Mesendoderm (in vitro differentiated cells): ENCODE measurements around the gene CMTM7.

ENCODE experiments used
- DNase-seq: peaks from one replicate; pipeline ENCODE4 v3.0.0; 2013
- H2AK5ac ChIP-seq: 2 replicates; pipeline ENCODE4 v1.6.1; 2013; ENCODE audit warnings: low read length, inconsistent platforms
- H2BK120ac ChIP-seq: 2 replicates; pipeline ENCODE4 v1.6.1; 2013; ENCODE audit warnings: low read depth, mild to moderate bottlenecking, low read length, moderate library complexity, mixed read lengths
- H2BK15ac ChIP-seq: replicated peaks from 2 replicates; pipeline ENCODE4 v1.6.1; 2013; ENCODE audit warnings: low read depth, mild to moderate bottlenecking, moderate library complexity
- H2BK5ac ChIP-seq: 2 replicates; pipeline ENCODE4 v1.6.1; 2013; ENCODE audit warnings: low read length, inconsistent platforms
- H3K18ac ChIP-seq: 2 replicates; pipeline ENCODE4 v1.6.1; 2013; ENCODE audit warnings: mild to moderate bottlenecking, low read length, mixed read lengths
- H3K23ac ChIP-seq: one replicate; pipeline ENCODE4 v1.6.1; 2013; ENCODE audit warnings: low read length
- H3K27ac ChIP-seq: 2 replicates; pipeline ENCODE4 v1.5.1; 2013; ENCODE audit warnings: low read depth, mild to moderate bottlenecking, inconsistent platforms, low read length, moderate library complexity
- H3K27me3 ChIP-seq: 2 replicates; pipeline ENCODE4 v1.6.1; 2013; ENCODE audit warnings: low read length, control low read depth, mild to moderate bottlenecking, inconsistent platforms; ENCODE audit not compliant: insufficient read depth, poor library complexity
- H3K36me3 ChIP-seq: 2 replicates; pipeline ENCODE4 v1.6.1; 2013; ENCODE audit warnings: low read length, inconsistent platforms; ENCODE audit not compliant: control insufficient read depth, insufficient read depth
- H3K4ac ChIP-seq: one replicate; pipeline ENCODE4 v1.6.1; 2013; ENCODE audit warnings: low read depth, mild to moderate bottlenecking, low read length, moderate library complexity
- H3K4me1 ChIP-seq: 2 replicates; pipeline ENCODE4 v1.6.1; 2013; ENCODE audit warnings: low read depth, low read length, inconsistent platforms; ENCODE audit not compliant: control insufficient read depth
- H3K4me2 ChIP-seq: 2 replicates; pipeline ENCODE4 v1.6.1; 2013; ENCODE audit warnings: low read length
- H3K4me3 ChIP-seq: 2 replicates; pipeline ENCODE4 v1.5.1; 2013; ENCODE audit warnings: mild to moderate bottlenecking, low read length
- H3K56ac ChIP-seq: one replicate; pipeline ENCODE4 v1.6.1; 2013; ENCODE audit warnings: low read length
- H3K79me1 ChIP-seq: 2 replicates; pipeline ENCODE4 v1.6.1; 2013; ENCODE audit warnings: low read length, inconsistent platforms
- H3K79me2 ChIP-seq: 2 replicates; pipeline ENCODE4 v1.6.1; 2013; ENCODE audit warnings: mild to moderate bottlenecking, low read length; ENCODE audit not compliant: control insufficient read depth, insufficient read depth
- H3K9ac ChIP-seq: 2 replicates; pipeline ENCODE4 v1.6.1; 2013; ENCODE audit warnings: low read length, inconsistent platforms
- H4K5ac ChIP-seq: one replicate; pipeline ENCODE4 v1.6.1; 2013; ENCODE audit warnings: low read length
- H4K8ac ChIP-seq: one replicate; pipeline ENCODE4 v1.6.1; 2013; ENCODE audit warnings: low read depth, mild to moderate bottlenecking, control low read depth, low read length, moderate library complexity
- WGBS: extraction: QIAGEN DNeasy Blood & Tissue Kit; methylation state at CpG from one replicate; pipeline ENCODE4 v1.1.7; 2013; ENCODE audit warnings: low lambda C conversion rate, missing lambda C conversion rate; ENCODE audit not compliant: insufficient coverage; ENCODE audit errors: extremely low coverage; 5-methylcytosine and 5-hydroxymethylcytosine counted together

CMTM7 gene

DNA sequence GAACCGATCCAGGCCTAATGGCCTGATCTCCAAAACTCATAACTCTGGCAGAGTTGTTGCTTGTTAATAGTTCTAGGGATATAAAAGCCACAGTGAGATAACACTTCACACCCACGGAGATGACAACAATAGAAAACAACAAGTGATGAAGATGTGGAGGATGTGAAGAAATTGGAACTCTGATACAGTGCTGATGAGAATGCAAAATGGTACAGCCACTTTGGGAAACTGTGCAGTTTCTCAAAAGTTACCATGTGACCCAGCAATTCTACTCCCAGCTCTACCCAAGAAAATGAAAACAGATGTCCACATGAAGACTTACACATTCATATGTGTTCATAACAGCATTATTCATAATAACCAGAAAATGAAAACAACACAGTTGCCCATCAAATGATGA is 3.8 kb downstream of the CMTM7 start:
- Histone ChIP-seq H2BK15ac (no peak overlapping the region), H2BK120ac (no peak overlapping the region), H3K79me1 (peaks cover 6% of the 10 kb centered on the region), H3K56ac (no peak overlapping the region), H3K18ac (no peak overlapping the region), H2BK5ac (no peak overlapping the region), H3K9ac (no peak overlapping the region), H4K5ac (no peak overlapping the region), H3K23ac (no peak overlapping the region), H2AK5ac (no peak overlapping the region), H3K4me1 (peaks cover 4% of the 10 kb centered on the region), H3K4ac (no peak overlapping the region), H3K27me3 (no peaks in the 10 kb centered on the region), H3K4me3 (no peak overlapping the region), H4K8ac (no peak overlapping the region), H3K79me2 (peaks cover 33% of the 10 kb centered on the region), H3K4me2 (no peak overlapping the region), H3K36me3 (no peaks in the 10 kb centered on the region), H3K27ac (no peak overlapping the region)
- no CpG with 5 or more reads among the region's 2 CpGs for WGBS
- DNase-seq = no peak

- H3K4ac ChIP-seq = no peak overlapping the region
- H3K9ac ChIP-seq = no peak overlapping the region
- no peak for DNase-seq
- no peaks in the 10 kb centered on the region for H3K36me3 ChIP-seq
- peaks cover 7% of the 10 kb centered on the region for H3K79me1 ChIP-seq
- H4K5ac ChIP-seq = no peak overlapping the region
- no peak overlapping the region for H2BK5ac ChIP-seq
- no peak overlapping the region for H3K27ac ChIP-seq
- no CpG with 5 or more reads among the region's 2 CpGs for WGBS
- H3K79me2 ChIP-seq = peaks cover 33% of the 10 kb centered on the region
- H3K27me3 ChIP-seq = no peaks in the 10 kb centered on the region
- H3K56ac ChIP-seq = no peak overlapping the region
- H3K4me3 ChIP-seq = no peak overlapping the region
- H3K23ac ChIP-seq = no peak overlapping the region
- no peak overlapping the region for H2BK120ac ChIP-seq
- no peak overlapping the region for H3K4me2 ChIP-seq
- H3K4me1 ChIP-seq = peaks cover 6% of the 10 kb centered on the region
- no peak overlapping the region for H3K18ac ChIP-seq
- H2BK15ac ChIP-seq = no peak overlapping the region
- H2AK5ac ChIP-seq = no peak overlapping the region
- no peak overlapping the region for H4K8ac ChIP-seq
Measured at GRCh38 chr3:32397941-32398340, 6.3 kb downstream of the CMTM7 start.

GRCh38 chr3:32398531-32398930 is 6.9 kb downstream of the CMTM7 start:
- H3K4me1 ChIP-seq = peaks cover 6% of the 10 kb centered on the region
- peak overlapping the region; percentile 42 for H3K56ac ChIP-seq
- H3K18ac ChIP-seq = no peak overlapping the region
- H2AK5ac ChIP-seq = no peak overlapping the region
- H2BK120ac ChIP-seq = no peak overlapping the region
- H2BK15ac ChIP-seq = no peak overlapping the region
- no peak overlapping the region for H3K4me3 ChIP-seq
- H3K79me1 ChIP-seq = peaks cover 8% of the 10 kb centered on the region
- H3K4ac ChIP-seq = no peak overlapping the region
- H4K8ac ChIP-seq = no peak overlapping the region
- H3K4me2 ChIP-seq = no peak overlapping the region
- H3K36me3 ChIP-seq = no peaks in the 10 kb centered on the region
- peaks cover 31% of the 10 kb centered on the region for H3K79me2 ChIP-seq
- no peak overlapping the region for H4K5ac ChIP-seq
- no peaks in the 10 kb centered on the region for H3K27me3 ChIP-seq
- H3K23ac ChIP-seq = no peak overlapping the region
- no peak overlapping the region for H3K27ac ChIP-seq
- WGBS = no CpG with 5 or more reads among the region's 10 CpGs
- no peak for DNase-seq
- no peak overlapping the region for H2BK5ac ChIP-seq
- no peak overlapping the region for H3K9ac ChIP-seq

- Histone ChIP-seq H4K8ac (no peak overlapping the region), H3K56ac (peak overlapping the region; percentile 42), H3K79me1 (peaks cover 10% of the 10 kb centered on the region), H2BK15ac (no peak overlapping the region), H3K9ac (no peak overlapping the region), H2BK5ac (no peak overlapping the region), H3K79me2 (peaks cover 27% of the 10 kb centered on the region), H3K4me1 (peaks cover 2% of the 10 kb centered on the region), H4K5ac (no peak overlapping the region), H3K36me3 (no peaks in the 10 kb centered on the region), H3K27ac (no peak overlapping the region), H3K23ac (no peak overlapping the region), H3K27me3 (no peaks in the 10 kb centered on the region), H3K4me2 (no peak overlapping the region), H3K4me3 (no peak overlapping the region), H3K4ac (no peak overlapping the region), H3K18ac (no peak overlapping the region), H2BK120ac (no peak overlapping the region), H2AK5ac (no peak overlapping the region)
- no CpG with 5 or more reads among the region's 2 CpGs for WGBS
- DNase-seq = peak; percentile 68
Measured at GRCh38 chr3:32399030-32399620, 7.5 kb downstream of the CMTM7 start.

DNA sequence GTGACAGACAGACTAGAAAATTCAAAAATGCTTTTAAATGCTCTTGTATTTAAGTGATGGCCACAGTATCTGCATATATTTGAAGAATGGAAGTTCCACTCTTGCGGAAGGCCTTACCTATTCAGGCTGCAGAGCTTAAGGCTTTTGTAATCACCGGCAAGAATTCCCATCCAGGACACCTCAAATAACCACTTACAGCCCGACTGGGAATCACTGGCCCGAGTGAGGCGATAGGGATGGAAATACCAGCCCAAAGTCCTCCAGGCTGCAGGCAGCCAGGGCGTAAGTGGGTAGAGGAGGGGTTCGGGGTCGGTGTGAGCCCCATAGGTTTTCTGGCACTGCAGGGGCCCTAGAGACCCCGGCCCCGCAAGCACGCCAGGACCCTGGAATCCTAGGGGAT is 9.5 kb downstream of the CMTM7 start:
- WGBS = no CpG with 5 or more reads among the region's 11 CpGs
- Histone ChIP-seq H3K23ac (no peak overlapping the region), H3K4me2 (peak overlapping the region; percentile 70), H2BK15ac (peak overlapping the region; percentile 59), H2BK5ac (no peak overlapping the region), H3K36me3 (no peaks in the 10 kb centered on the region), H3K79me2 (peaks cover 27% of the 10 kb centered on the region), H2BK120ac (peak overlapping the region; percentile 73), H3K4me3 (no peak overlapping the region), H3K79me1 (peaks cover 15% of the 10 kb centered on the region), H3K27me3 (no peaks in the 10 kb centered on the region), H3K18ac (peak overlapping the region; percentile 98), H3K56ac (peak overlapping the region; percentile 91), H4K5ac (no peak overlapping the region), H3K4me1 (peaks cover 2% of the 10 kb centered on the region), H3K9ac (peak overlapping the region; percentile 89), H3K27ac (peak overlapping the region; percentile 93), H2AK5ac (no peak overlapping the region), H3K4ac (peak overlapping the region; percentile 99), H4K8ac (peak overlapping the region; percentile 57)
- DNase-seq = peak; percentile 72

- H3K79me2 ChIP-seq = peaks cover 30% of the 10 kb centered on the region
- H4K5ac ChIP-seq = no peak overlapping the region
- H3K36me3 ChIP-seq = no peaks in the 10 kb centered on the region
- peaks cover 2% of the 10 kb centered on the region for H3K4me1 ChIP-seq
- no peak overlapping the region for H2BK5ac ChIP-seq
- DNase-seq = peak; percentile 92
- no peaks in the 10 kb centered on the region for H3K27me3 ChIP-seq
- H3K4ac ChIP-seq = peak overlapping the region; percentile 99
- no peak overlapping the region for H2AK5ac ChIP-seq
- peak overlapping the region; percentile 57 for H4K8ac ChIP-seq
- peak overlapping the region; percentile 91 for H3K56ac ChIP-seq
- H2BK15ac ChIP-seq = peak overlapping the region; percentile 59
- H3K9ac ChIP-seq = peak overlapping the region; percentile 89
- H3K4me2 ChIP-seq = peak overlapping the region; percentile 70
- no peak overlapping the region for H3K23ac ChIP-seq
- H2BK120ac ChIP-seq = peak overlapping the region; percentile 73
- H3K4me3 ChIP-seq = no peak overlapping the region
- peak overlapping the region; percentile 98 for H3K18ac ChIP-seq
- H3K79me1 ChIP-seq = peaks cover 17% of the 10 kb centered on the region
- no CpG with 5 or more reads among the region's 41 CpGs for WGBS
- H3K27ac ChIP-seq = peak overlapping the region; percentile 93
Measured at GRCh38 chr3:32401556-32402081, 10.0 kb downstream of the CMTM7 start.
